HG03575 (cell line): ENCODE results near the gene ZNF536.

Source experiments
- ATAC-seq: cut with Tn5 transposase; IDR thresholded peaks from one replicate; pipeline ENCODE4 v1.9.1; 2021; ENCODE audit not compliant: unreplicated experiment, insufficient number of reproducible peaks, low FRiP score; ENCODE audit errors: extremely low read depth

The ZNF536 gene

DNA sequence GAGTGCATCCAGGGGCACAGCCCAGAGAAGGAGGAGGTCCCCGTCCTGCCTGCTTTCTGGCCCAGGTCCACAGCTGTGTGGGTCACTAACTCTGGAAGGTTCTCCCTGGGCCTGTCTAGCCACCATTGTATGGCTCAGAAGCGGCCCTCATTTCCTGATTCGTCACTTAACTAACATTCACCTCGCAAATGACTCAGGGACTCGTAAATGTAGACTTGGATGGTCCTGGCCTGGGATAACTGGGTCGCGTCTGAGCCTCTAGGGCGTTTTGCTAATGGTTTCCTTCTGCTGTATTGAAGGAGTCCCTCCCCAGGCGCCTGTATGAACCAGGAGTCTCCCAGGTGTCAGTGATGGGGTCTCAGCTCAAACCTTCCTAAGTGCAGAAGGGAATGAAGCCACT lies 162.8 kb downstream of the ZNF536 start:
- no peak for ATAC-seq

DNA sequence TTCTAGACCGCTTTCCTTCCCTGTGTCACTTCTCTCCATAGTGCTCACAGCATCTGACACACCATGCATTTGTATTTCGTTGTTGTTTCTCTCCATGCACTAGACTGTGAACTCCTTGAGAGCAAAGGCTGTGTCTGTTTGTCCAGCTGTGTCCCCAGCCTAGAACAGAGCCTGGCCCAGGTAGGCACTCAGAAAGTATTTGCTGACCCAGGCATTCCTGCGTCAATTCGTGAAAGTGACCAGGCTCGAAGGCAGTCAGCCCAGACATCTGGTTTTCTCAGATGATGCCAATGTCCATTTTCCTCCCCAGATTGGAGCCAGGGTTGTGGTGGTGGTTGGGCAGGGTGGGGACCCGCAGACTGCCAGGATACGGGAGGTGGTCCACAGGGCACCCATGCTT lies 164.8 kb downstream of the ZNF536 start:
- ATAC-seq, result no peak

DNA sequence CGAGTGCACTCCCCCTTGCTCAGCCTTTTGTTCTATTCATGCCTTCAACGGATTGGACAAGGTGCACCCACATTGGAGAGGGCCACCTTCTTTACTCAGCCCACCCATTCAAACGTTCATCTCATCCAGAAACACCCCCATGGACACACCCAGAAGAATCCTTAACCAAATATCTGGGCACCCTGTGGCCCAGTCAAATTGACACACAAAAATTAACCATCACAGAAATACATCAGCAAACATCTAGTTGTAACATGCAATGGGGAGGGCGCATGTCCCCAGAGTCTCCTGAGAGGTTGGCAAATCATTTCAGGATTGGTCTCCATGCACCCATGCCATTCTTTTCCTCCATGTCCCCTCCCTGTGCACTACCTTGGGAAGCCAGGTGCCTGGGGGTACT lies 167.1 kb downstream of the ZNF536 start:
- no peak for ATAC-seq

DNA sequence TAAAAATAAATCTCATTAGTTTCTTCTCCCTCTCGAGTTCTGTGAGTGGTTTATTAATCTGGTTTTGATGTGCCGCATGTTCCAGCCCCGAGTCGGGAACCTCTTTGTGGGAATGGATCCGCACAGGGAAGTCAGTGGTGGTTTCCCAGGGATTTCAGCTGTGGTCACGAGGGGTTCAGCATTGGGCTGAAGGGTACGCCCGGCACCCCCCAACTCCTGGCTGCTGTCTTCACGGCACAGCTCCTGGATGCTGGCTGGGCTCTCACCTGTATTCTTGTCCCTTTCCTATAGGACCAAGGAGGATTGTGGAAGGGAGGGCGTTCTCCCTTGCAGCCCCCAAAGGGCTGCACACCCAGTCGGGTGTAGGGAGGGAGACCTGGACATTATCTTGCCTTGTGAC lies 167.8 kb downstream of the ZNF536 start:
- no peak for ATAC-seq

GRCh38 chr19:30540761-30541160 lies 168.6 kb downstream of the ZNF536 start:
- ATAC-seq, result no peak

DNA sequence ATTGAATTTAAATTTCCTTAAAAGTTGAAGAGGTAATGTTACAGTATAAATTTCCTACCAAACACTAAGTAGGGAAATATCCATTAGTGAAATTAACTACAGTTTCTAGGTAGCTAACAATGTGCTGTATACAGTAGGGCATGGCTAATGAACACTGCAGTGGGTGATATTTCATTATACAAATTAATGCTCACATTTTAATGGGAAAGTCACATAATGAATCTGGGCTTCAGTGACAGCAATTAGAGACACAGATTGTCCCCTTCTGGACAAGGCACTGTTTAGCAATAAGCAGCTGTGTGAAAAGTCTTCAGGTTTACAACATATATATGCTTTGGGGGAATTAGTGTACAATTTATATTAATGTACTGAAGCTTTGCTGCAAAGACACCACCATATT lies 169.4 kb downstream of the ZNF536 start:
- no peak for ATAC-seq

DNA sequence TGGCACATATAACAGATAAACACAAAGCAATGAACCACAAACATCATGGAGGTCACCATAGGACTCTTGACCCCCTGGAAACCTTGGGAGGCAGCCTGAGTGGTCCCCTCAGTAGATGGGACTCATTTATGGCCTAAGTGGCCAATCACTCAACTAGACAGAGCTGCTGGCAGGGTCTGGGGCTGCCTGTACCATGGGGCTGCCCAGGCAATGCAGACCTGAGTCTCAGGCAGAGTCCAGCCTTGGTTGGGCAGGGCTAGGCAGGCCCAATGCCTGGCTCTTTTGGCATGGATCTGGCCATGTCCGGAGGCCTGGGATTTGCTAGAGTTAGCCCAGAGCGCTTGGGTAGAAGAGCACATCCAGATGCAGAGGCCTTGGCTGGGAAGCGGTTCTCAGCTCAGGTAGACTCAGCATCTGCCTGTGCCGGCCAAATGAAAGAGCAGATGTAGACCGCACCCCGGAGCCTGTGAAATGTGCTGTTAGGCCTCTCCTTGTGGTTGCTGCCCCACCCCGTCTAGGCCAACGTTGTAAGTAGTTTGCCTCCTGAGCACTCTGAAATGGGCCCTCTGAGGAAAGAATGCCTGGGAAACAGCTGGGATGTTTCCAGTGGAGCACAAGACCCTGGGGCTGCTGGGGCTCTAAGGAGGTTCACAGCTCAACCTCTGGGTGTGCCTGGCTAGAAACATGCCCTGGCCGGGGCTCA lies 171.2 kb downstream of the ZNF536 start:
- ATAC-seq, result no peak

- no peak for ATAC-seq
Measured at GRCh38 chr19:30545752-30546151, 173.6 kb downstream of the ZNF536 start.

DNA sequence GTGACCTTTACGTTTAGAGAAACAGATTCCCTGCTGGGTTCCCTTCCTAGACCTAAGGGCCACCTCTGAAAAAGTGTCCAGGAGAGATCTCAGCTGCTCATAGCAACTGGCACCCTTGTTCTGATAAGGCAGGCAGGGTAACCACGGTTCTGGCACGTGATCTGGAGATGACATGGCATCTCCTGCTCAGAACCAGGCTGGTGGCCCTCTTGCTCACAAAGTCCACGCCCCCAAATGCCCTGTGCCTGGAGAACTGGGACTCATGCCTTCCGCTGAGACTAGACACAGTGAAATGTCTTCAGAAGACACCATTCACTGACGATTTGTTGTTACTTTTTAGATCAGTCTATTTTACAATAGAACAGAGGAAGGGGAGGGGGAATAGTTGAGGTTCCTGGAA lies 174.1 kb downstream of the ZNF536 start:
- ATAC-seq, result no peak

GRCh38 chr19:30547246-30547645 lies 175.1 kb downstream of the ZNF536 start:
- no peak for ATAC-seq

GRCh38 chr19:30549151-30549550 lies 177.0 kb downstream of the ZNF536 start:
- no peak for ATAC-seq

- ATAC-seq, result no peak
Measured at GRCh38 chr19:30551271-30551670, 179.1 kb downstream of the ZNF536 start.

GRCh38 chr19:30552593-30552992 lies 180.4 kb downstream of the ZNF536 start:
- ATAC-seq, result no peak

DNA sequence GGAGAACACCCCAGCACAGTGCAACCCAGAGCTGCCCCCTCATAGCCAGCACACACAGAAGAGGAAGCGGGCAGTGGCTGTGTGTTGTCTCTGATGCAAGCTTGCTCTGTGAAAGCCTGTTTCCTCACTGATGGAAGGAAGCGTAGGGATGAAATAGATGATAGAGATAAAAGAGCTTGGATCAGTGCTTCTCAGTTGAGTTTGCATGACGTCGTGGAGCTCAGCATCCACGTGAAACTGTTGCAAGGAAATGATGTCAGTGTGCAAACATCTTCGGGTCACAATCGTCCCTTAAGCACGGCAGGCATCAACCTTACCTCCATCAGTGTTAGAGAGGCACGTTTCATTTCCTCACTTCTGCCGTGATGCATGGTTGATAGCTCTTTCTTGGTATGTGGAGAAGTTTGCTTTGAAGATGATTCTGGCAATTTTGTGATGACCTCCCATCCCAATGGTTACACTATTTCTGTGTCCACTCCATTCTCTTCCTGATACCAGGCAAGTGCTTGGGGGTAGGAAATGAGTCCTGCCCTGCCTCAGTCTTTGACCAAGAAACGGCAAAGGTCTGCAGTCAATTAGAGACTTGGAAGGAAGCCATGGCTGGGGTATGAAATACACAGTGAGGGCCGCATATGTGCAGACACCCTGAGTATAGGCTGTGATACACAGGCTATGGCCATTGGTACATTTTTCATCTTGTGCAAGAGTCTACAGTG lies 183.0 kb downstream of the ZNF536 start:
- no peak for ATAC-seq

DNA sequence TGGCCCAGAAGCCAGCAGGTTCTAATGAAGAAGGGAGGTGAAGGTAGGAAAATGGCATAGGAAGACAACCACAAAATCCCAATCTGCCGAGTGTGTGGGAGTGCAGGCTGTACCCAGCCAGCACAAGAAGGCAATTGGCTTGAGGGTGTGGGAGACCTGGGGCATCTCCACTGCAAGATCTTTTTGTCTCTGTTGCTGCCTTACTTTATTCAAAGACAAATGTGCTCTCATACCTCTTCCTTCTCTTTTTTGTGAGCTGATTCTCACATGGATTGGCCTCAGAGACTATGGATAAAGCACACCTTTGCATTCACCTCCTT lies 183.6 kb downstream of the ZNF536 start:
- ATAC-seq, result no peak

- ATAC-seq, result no peak
Measured at GRCh38 chr19:30556230-30556711, 184.1 kb downstream of the ZNF536 start.

DNA sequence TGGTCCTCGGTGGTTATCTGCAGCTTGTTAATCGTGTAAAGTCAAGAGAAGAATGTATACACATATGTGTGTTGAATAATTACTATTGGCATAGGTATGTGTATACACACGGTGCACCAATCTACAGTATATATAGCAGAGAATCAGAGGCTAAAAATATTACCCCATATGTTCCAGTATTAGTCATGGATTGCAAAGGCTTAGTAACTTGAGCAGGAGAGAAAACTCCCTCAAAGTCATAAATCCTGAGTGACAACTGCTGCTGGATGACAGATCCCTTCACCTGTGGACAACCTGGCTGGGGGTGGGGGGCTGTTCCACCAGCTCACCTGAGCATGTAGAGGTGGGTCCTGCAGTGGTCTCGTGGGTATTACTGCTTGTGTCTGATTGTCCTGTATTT lies 185.0 kb downstream of the ZNF536 start:
- ATAC-seq, result no peak

- ATAC-seq, result no peak
Measured at GRCh38 chr19:30557927-30558557, 185.9 kb downstream of the ZNF536 start.

- no peak for ATAC-seq
Measured at GRCh38 chr19:30558793-30559192, 186.6 kb downstream of the ZNF536 start.

- ATAC-seq, result no peak
Measured at GRCh38 chr19:30559446-30559845, 187.3 kb downstream of the ZNF536 start.
